ENCODE measurements around the gene NTF4. TPM values are rescaled to one million over a fixed set of nuclear protein-coding genes. Genes with fewer than 3 reads are reported as not detected.

Gene NTF4
- total RNA-seq, 1 donor, result not detected

- H3K4me3 ChIP-seq (ENCODE audit: low read depth, low read length), result no peak overlapping the region
- no peak for TF ChIP-seq CTCF (IDR thresholded peaks at IDR 0.05; ENCODE audit: insufficient read depth, low read length)
- no peak for DNase-seq (ENCODE audit: low read depth)
Observed at GRCh38 chr19:49014123-49014869, 50.3 kb downstream of the NTF4 start.

GRCh38 chr19:49011194-49011593 is 53.4 kb downstream of the NTF4 start:
- TF ChIP-seq CTCF (IDR thresholded peaks at IDR 0.05; ENCODE audit: insufficient read depth, low read length), result no peak
- no peak for DNase-seq (ENCODE audit: low read depth)
- H3K4me3 ChIP-seq (ENCODE audit: low read depth, low read length), result no peak overlapping the region

Small RNAs within 50 kb of the gene (small RNA-seq; reads per million reads assigned to genes)
- gene RN7SL708P, result not detected

Other genes starting within 250 kb of the NTF4 start
- 3.6 and 25.5 TPM in 2 replicates for gene HSD17B14, start 228.3 kb downstream of the NTF4 start, total RNA-seq (ENCODE audit: low replicate concordance)
- gene PLEKHA4, start 196.2 kb downstream of the NTF4 start, total RNA-seq (ENCODE audit: low replicate concordance), result 28.9 and 44.0 TPM in 2 replicates
- 45.8 and 53.6 TPM in 2 replicates for gene PPP1R15A, start 192.4 kb downstream of the NTF4 start, total RNA-seq (ENCODE audit: low replicate concordance)
- gene TULP2, start 166.1 kb downstream of the NTF4 start, total RNA-seq (ENCODE audit: low replicate concordance), result 0.54 TPM in 1 of 2 replicates, not detected in the other
- gene NUCB1, start 164.5 kb downstream of the NTF4 start, total RNA-seq (ENCODE audit: low replicate concordance), result 267 and 932 TPM in 2 replicates
- not detected in 2 replicates for gene DHDH, start 131.1 kb downstream of the NTF4 start, total RNA-seq (ENCODE audit: low replicate concordance)
- gene BAX, start 109.9 kb downstream of the NTF4 start, total RNA-seq (ENCODE audit: low replicate concordance), result 15.5 and 45.8 TPM in 2 replicates
- 5,494 and 8,302 TPM in 2 replicates for gene FTL, start 99.5 kb downstream of the NTF4 start, total RNA-seq (ENCODE audit: low replicate concordance)
- 5.5 and 38.6 TPM in 2 replicates for gene GYS1, start 71.5 kb downstream of the NTF4 start, total RNA-seq (ENCODE audit: low replicate concordance)
- 16.3 and 119 TPM in 2 replicates for gene RUVBL2, start 70.9 kb downstream of the NTF4 start, total RNA-seq (ENCODE audit: low replicate concordance)
- gene LHB, start 47.7 kb downstream of the NTF4 start, total RNA-seq (ENCODE audit: low replicate concordance), result not detected in 2 replicates
- not detected in 2 replicates for gene CGB3, start 40.5 kb downstream of the NTF4 start, total RNA-seq (ENCODE audit: low replicate concordance)
- not detected in 2 replicates for gene CGB2, start 32.9 kb downstream of the NTF4 start, total RNA-seq (ENCODE audit: low replicate concordance)
- not detected in 2 replicates for gene CGB1, start 27.9 kb downstream of the NTF4 start, total RNA-seq (ENCODE audit: low replicate concordance)
- gene CGB5, start 21.0 kb downstream of the NTF4 start, total RNA-seq (ENCODE audit: low replicate concordance), result not detected in 2 replicates
- gene CGB8, start 15.7 kb downstream of the NTF4 start, total RNA-seq (ENCODE audit: low replicate concordance), result not detected in 2 replicates
- gene CGB7, start 7.1 kb downstream of the NTF4 start, total RNA-seq (ENCODE audit: low replicate concordance), result 0.09 TPM in 1 of 2 replicates, not detected in the other
- not detected in 2 replicates for gene KCNA7, start 7.9 kb upstream of the NTF4 start, total RNA-seq (ENCODE audit: low replicate concordance)
- gene SNRNP70, start 20.6 kb upstream of the NTF4 start, total RNA-seq (ENCODE audit: low replicate concordance), result 111 and 129 TPM in 2 replicates
- 2.2 and 3.7 TPM in 2 replicates for gene LIN7B, start 49.6 kb upstream of the NTF4 start, total RNA-seq (ENCODE audit: low replicate concordance)
- gene C19orf73, start 54.3 kb upstream of the NTF4 start, total RNA-seq (ENCODE audit: low replicate concordance), result 0.41 and 0.54 TPM in 2 replicates
- gene PPFIA3, start 54.7 kb upstream of the NTF4 start, total RNA-seq (ENCODE audit: low replicate concordance), result 0.99 and 2.4 TPM in 2 replicates
- not detected in 2 replicates for gene HRC, start 90.6 kb upstream of the NTF4 start, total RNA-seq (ENCODE audit: low replicate concordance)
- gene TRPM4, start 93.0 kb upstream of the NTF4 start, total RNA-seq (ENCODE audit: low replicate concordance), result 14.0 and 15.0 TPM in 2 replicates